Measurements from ENCODE around the gene LTBP3.
"Not testable (repeated sequence)": the region's sequence is repeated elsewhere in the genome, so short reads cannot be mapped to it uniquely, and the experiment has no call there.

Gene LTBP3

GRCh38 chr11:65521777-65522521, 36.2 kb downstream of the LTBP3 start:
- H3K4me1 ChIP-seq (ENCODE audit: control insufficient read depth, insufficient read depth, low read length): peaks cover 23% of the 10 kb centered on the region
- H3K27ac ChIP-seq (ENCODE audit: low read length); H3K36me3 ChIP-seq (ENCODE audit: control insufficient read depth in 2 of 2, insufficient read depth in 2 of 2, low read length in 2 of 2); H3K9ac ChIP-seq (ENCODE audit: low read length in 2 of 2); H3K27me3 ChIP-seq (ENCODE audit: control insufficient read depth in 1 of 2, insufficient read depth in 2 of 2, low read length in 2 of 2); H3K9me3 ChIP-seq (ENCODE audit: control insufficient read depth in 2 of 2, low read length in 2 of 2); H3K4me3 ChIP-seq (ENCODE audit: low read length in 2 of 2): not testable (repeated sequence)

GRCh38 chr11:65518941-65519549, 39.1 kb downstream of the LTBP3 start:
- H3K9me3 ChIP-seq (ENCODE audit: control insufficient read depth in 2 of 2, low read length in 2 of 2); H3K4me3 ChIP-seq (ENCODE audit: low read length in 2 of 2); H3K4me1 ChIP-seq (ENCODE audit: control insufficient read depth, insufficient read depth, low read length); H3K36me3 ChIP-seq (ENCODE audit: control insufficient read depth in 2 of 2, insufficient read depth in 2 of 2, low read length in 2 of 2); H3K27ac ChIP-seq (ENCODE audit: low read length); H3K9ac ChIP-seq (ENCODE audit: low read length in 2 of 2); H3K27me3 ChIP-seq (ENCODE audit: control insufficient read depth in 1 of 2, insufficient read depth in 2 of 2, low read length in 2 of 2): not testable (repeated sequence)

- no peaks in the 10 kb centered on the region for H3K9me3 ChIP-seq (ENCODE audit: control insufficient read depth in 2 of 2, low read length in 2 of 2)
- H3K4me1 ChIP-seq (ENCODE audit: control insufficient read depth, insufficient read depth, low read length): no peaks in the 10 kb centered on the region
- no peak overlapping the region for H3K4me3 ChIP-seq (ENCODE audit: low read length in 2 of 2)
- no peak overlapping the region for H3K27ac ChIP-seq (ENCODE audit: low read length)
- no peaks in the 10 kb centered on the region for H3K36me3 ChIP-seq (ENCODE audit: control insufficient read depth in 2 of 2, insufficient read depth in 2 of 2, low read length in 2 of 2)
- peak overlapping the region; percentile 22 to 48 for H3K9ac ChIP-seq (ENCODE audit: low read length in 2 of 2)
- H3K27me3 ChIP-seq (ENCODE audit: control insufficient read depth in 1 of 2, insufficient read depth in 2 of 2, low read length in 2 of 2): no peaks in the 10 kb centered on the region
Observed at GRCh38 chr11:65516135-65516968, 41.8 kb downstream of the LTBP3 start.

- not testable (repeated sequence) for H3K4me1 ChIP-seq (ENCODE audit: control insufficient read depth, insufficient read depth, low read length); H3K9me3 ChIP-seq (ENCODE audit: control insufficient read depth in 2 of 2, low read length in 2 of 2); H3K4me3 ChIP-seq (ENCODE audit: low read length in 2 of 2); H3K27me3 ChIP-seq (ENCODE audit: control insufficient read depth in 1 of 2, insufficient read depth in 2 of 2, low read length in 2 of 2); H3K36me3 ChIP-seq (ENCODE audit: control insufficient read depth in 2 of 2, insufficient read depth in 2 of 2, low read length in 2 of 2); H3K9ac ChIP-seq (ENCODE audit: low read length in 2 of 2); H3K27ac ChIP-seq (ENCODE audit: low read length)
Observed at GRCh38 chr11:65512311-65512710, 45.8 kb downstream of the LTBP3 start.

GRCh38 chr11:65506772-65507505, 51.2 kb downstream of the LTBP3 start:
- Histone ChIP-seq H3K4me1 (ENCODE audit: control insufficient read depth, insufficient read depth, low read length) (peaks cover 32% of the 10 kb centered on the region), H3K4me3 (ENCODE audit: low read length in 2 of 2) (peak overlapping the region; percentile 91 to 97), H3K9ac (ENCODE audit: low read length in 2 of 2) (peak overlapping the region in 1 of 2 donors; percentile 64)

GRCh38 chr11:65506290-65506771, 51.8 kb downstream of the LTBP3 start:
- peak overlapping the region; percentile 98 to 99 for H3K9ac ChIP-seq (ENCODE audit: low read length in 2 of 2)
- peaks cover 32% of the 10 kb centered on the region for H3K4me1 ChIP-seq (ENCODE audit: control insufficient read depth, insufficient read depth, low read length)
- peaks cover 42 to 51% of the 10 kb centered on the region in 2 donors for H3K36me3 ChIP-seq (ENCODE audit: control insufficient read depth in 2 of 2, insufficient read depth in 2 of 2, low read length in 2 of 2)
- peak overlapping the region; percentile 100 for H3K27ac ChIP-seq (ENCODE audit: low read length)
- no peaks in the 10 kb centered on the region for H3K27me3 ChIP-seq (ENCODE audit: control insufficient read depth in 1 of 2, insufficient read depth in 2 of 2, low read length in 2 of 2)
- H3K9me3 ChIP-seq (ENCODE audit: control insufficient read depth in 2 of 2, low read length in 2 of 2): no peaks in the 10 kb centered on the region
- peak overlapping the region; percentile 91 to 97 for H3K4me3 ChIP-seq (ENCODE audit: low read length in 2 of 2)

More at GRCh38 chr11:65506772-65507505, 51.2 kb downstream of the LTBP3 start:
- Histone ChIP-seq H3K27ac (ENCODE audit: low read length) (peak overlapping the region; percentile 100), H3K36me3 (ENCODE audit: control insufficient read depth in 2 of 2, insufficient read depth in 2 of 2, low read length in 2 of 2) (peaks cover 36 to 45% of the 10 kb centered on the region in 2 donors), H3K9me3 (ENCODE audit: control insufficient read depth in 2 of 2, low read length in 2 of 2) (no peaks in the 10 kb centered on the region), H3K27me3 (ENCODE audit: control insufficient read depth in 1 of 2, insufficient read depth in 2 of 2, low read length in 2 of 2) (no peaks in the 10 kb centered on the region)

GRCh38 chr11:65505466-65506289, 52.5 kb downstream of the LTBP3 start:
- peaks cover 44 to 57% of the 10 kb centered on the region in 2 donors for H3K36me3 ChIP-seq (ENCODE audit: control insufficient read depth in 2 of 2, insufficient read depth in 2 of 2, low read length in 2 of 2)
- H3K27ac ChIP-seq (ENCODE audit: low read length): peak overlapping the region; percentile 100
- no peaks in the 10 kb centered on the region for H3K9me3 ChIP-seq (ENCODE audit: control insufficient read depth in 2 of 2, low read length in 2 of 2)
- peak overlapping the region; percentile 98 to 99 for H3K9ac ChIP-seq (ENCODE audit: low read length in 2 of 2)
- peak overlapping the region; percentile 91 to 97 for H3K4me3 ChIP-seq (ENCODE audit: low read length in 2 of 2)
- peaks cover 31% of the 10 kb centered on the region for H3K4me1 ChIP-seq (ENCODE audit: control insufficient read depth, insufficient read depth, low read length)
- H3K27me3 ChIP-seq (ENCODE audit: control insufficient read depth in 1 of 2, insufficient read depth in 2 of 2, low read length in 2 of 2): no peaks in the 10 kb centered on the region

- H3K27me3 ChIP-seq (ENCODE audit: control insufficient read depth in 1 of 2, insufficient read depth in 2 of 2, low read length in 2 of 2): no peaks in the 10 kb centered on the region
- peak overlapping the region; percentile 91 to 97 for H3K4me3 ChIP-seq (ENCODE audit: low read length in 2 of 2)
- peaks cover 30% of the 10 kb centered on the region for H3K4me1 ChIP-seq (ENCODE audit: control insufficient read depth, insufficient read depth, low read length)
- H3K9ac ChIP-seq (ENCODE audit: low read length in 2 of 2): peak overlapping the region; percentile 98 to 99
- H3K27ac ChIP-seq (ENCODE audit: low read length): peak overlapping the region; percentile 100
- H3K9me3 ChIP-seq (ENCODE audit: control insufficient read depth in 2 of 2, low read length in 2 of 2): no peaks in the 10 kb centered on the region
- H3K36me3 ChIP-seq (ENCODE audit: control insufficient read depth in 2 of 2, insufficient read depth in 2 of 2, low read length in 2 of 2): peaks cover 49 to 63% of the 10 kb centered on the region in 2 donors
Observed at GRCh38 chr11:65504674-65505465, 53.3 kb downstream of the LTBP3 start.

- H3K9me3 ChIP-seq (ENCODE audit: control insufficient read depth in 2 of 2, low read length in 2 of 2): no peaks in the 10 kb centered on the region
- H3K36me3 ChIP-seq (ENCODE audit: control insufficient read depth in 2 of 2, insufficient read depth in 2 of 2, low read length in 2 of 2): peaks cover 49 to 63% of the 10 kb centered on the region in 2 donors
- peak overlapping the region; percentile 91 to 97 for H3K4me3 ChIP-seq (ENCODE audit: low read length in 2 of 2)
- H3K27me3 ChIP-seq (ENCODE audit: control insufficient read depth in 1 of 2, insufficient read depth in 2 of 2, low read length in 2 of 2): no peaks in the 10 kb centered on the region
- H3K9ac ChIP-seq (ENCODE audit: low read length in 2 of 2): peak overlapping the region; percentile 98 to 99
- H3K27ac ChIP-seq (ENCODE audit: low read length): peak overlapping the region; percentile 100
- H3K4me1 ChIP-seq (ENCODE audit: control insufficient read depth, insufficient read depth, low read length): peaks cover 30% of the 10 kb centered on the region
Observed at GRCh38 chr11:65503949-65504673, 54.0 kb downstream of the LTBP3 start.

Data from stomach smooth muscle (tissue), 2 donors.